C4-2B (cell line): ENCODE data around the gene WWOX.

Experiments
- CTCF ChIP-seq: fragments of 450-650 bp; conservative IDR thresholded peaks from 2 replicates; pipeline ENCODE4 v1.5.1; 2017; ENCODE audit warnings: mild to moderate bottlenecking
- ZFX ChIP-seq: fragments of 450-650 bp; IDR thresholded peaks from 2 replicates; pipeline ENCODE4 v1.6.1; 2017

DNA sequence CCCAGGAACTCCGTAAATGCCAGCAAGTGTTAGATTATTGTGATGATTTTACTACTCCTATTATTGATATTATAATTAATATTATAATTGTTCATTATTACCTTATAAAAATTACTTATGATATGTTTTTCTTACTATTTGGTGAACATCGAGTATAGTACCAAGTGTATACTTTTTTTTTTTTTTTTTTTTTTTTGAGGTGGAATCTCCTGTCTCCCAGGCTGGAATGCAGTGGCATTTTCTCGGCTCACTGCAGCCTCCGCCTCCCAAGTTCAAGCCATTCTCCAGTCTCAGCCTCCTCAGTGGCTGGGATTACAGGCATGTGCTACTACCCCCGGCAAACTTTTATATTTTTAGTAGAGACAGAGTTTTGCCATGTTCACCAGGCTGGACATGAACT lies 347.0 kb downstream of the WWOX start:
- TF ChIP-seq CTCF (no peak), ZFX (no peak)
